Measurements from ENCODE around the gene PLCL1. TPM values are rescaled to one million over a fixed set of nuclear protein-coding genes. Genes with fewer than 3 reads are reported as not detected.

The PLCL1 gene
- total and polyA plus RNA-seq, 8 donors, result 0.38 to 1.5 (median 0.73) TPM

- no peak for TF ChIP-seq CTCF (IDR thresholded peaks at IDR 0.05)
- no peak for DNase-seq
- intact Hi-C loops (cut with DNase I), result no loop called here
- WGBS, 2 donors, result 23 to 30% methylated on average over 5 of the region's 5 CpGs
- Histone ChIP-seq H3K4me3 (no peak overlapping the region), H3K4me1 (no peaks in the 10 kb centered on the region), H3K9me3 (no peaks in the 10 kb centered on the region), H3K27me3 (no peaks in the 10 kb centered on the region), H3K36me3 (no peaks in the 10 kb centered on the region), H3K27ac (no peak overlapping the region)
- no peak for ATAC-seq
- no peak for FAIRE-seq
These were observed 34.9 kb downstream of the PLCL1 start for GRCh38 chr2:197839327-197839726.

GRCh38 chr2:197839856-197840255, 35.5 kb downstream of the PLCL1 start:
- no peaks in the 10 kb centered on the region for H3K36me3 ChIP-seq
- no peak for TF ChIP-seq CTCF (IDR thresholded peaks at IDR 0.05)
- no peaks in the 10 kb centered on the region for H3K27me3 ChIP-seq
- FAIRE-seq, result no peak
- DNase-seq, result no peak
- ATAC-seq, result no peak
- intact Hi-C loops (cut with DNase I), result no loop called here
- H3K27ac ChIP-seq, result no peak overlapping the region
- H3K4me1 ChIP-seq, result no peaks in the 10 kb centered on the region
- H3K9me3 ChIP-seq, result no peaks in the 10 kb centered on the region
- no peak overlapping the region for H3K4me3 ChIP-seq

- no peak overlapping the region for H3K4me3 ChIP-seq
- no peaks in the 10 kb centered on the region for H3K9me3 ChIP-seq
- DNase-seq, result no peak
- ATAC-seq, result no peak
- no peak for FAIRE-seq
- H3K36me3 ChIP-seq, result no peaks in the 10 kb centered on the region
- WGBS, 2 donors, result 85 to 91% methylated on average over 2 of the region's 2 CpGs
- no peaks in the 10 kb centered on the region for H3K27me3 ChIP-seq
- intact Hi-C loops (cut with DNase I), result no loop called here
- H3K4me1 ChIP-seq, result no peaks in the 10 kb centered on the region
- no peak for TF ChIP-seq CTCF (IDR thresholded peaks at IDR 0.05)
- H3K27ac ChIP-seq, result no peak overlapping the region
These were observed 41.7 kb downstream of the PLCL1 start for GRCh38 chr2:197846128-197846527.

GRCh38 chr2:197846777-197847176, 42.4 kb downstream of the PLCL1 start:
- no peak for ATAC-seq
- no peak for TF ChIP-seq CTCF (IDR thresholded peaks at IDR 0.05)
- no peak for FAIRE-seq
- no peaks in the 10 kb centered on the region for H3K27me3 ChIP-seq
- DNase-seq, result no peak
- H3K27ac ChIP-seq, result no peak overlapping the region
- H3K36me3 ChIP-seq, result no peaks in the 10 kb centered on the region
- intact Hi-C loops (cut with DNase I), result no loop called here
- no peaks in the 10 kb centered on the region for H3K9me3 ChIP-seq
- 62 to 83% methylated on average over 3 of the region's 3 CpGs for WGBS, 2 donors
- H3K4me1 ChIP-seq, result no peaks in the 10 kb centered on the region
- H3K4me3 ChIP-seq, result no peak overlapping the region

- Histone ChIP-seq H3K9me3 (no peaks in the 10 kb centered on the region), H3K36me3 (no peaks in the 10 kb centered on the region), H3K4me1 (no peaks in the 10 kb centered on the region), H3K27ac (no peak overlapping the region), H3K4me3 (no peak overlapping the region), H3K27me3 (no peaks in the 10 kb centered on the region)
- WGBS, 2 donors, result 58 to 59% methylated on average over 7 of the region's 7 CpGs
- FAIRE-seq, result no peak
- intact Hi-C loops (cut with DNase I), result no loop called here
- no peak for DNase-seq
- ATAC-seq, result no peak
- no peak for TF ChIP-seq CTCF (IDR thresholded peaks at IDR 0.05)
These were observed 43.4 kb downstream of the PLCL1 start for GRCh38 chr2:197847651-197848401.
